ENCODE data around the gene MIF4GD. TPM values are rescaled to one million over a fixed set of nuclear protein-coding genes. Genes with fewer than 3 reads are reported as not detected.

The MIF4GD gene
- total RNA-seq, 1 experiment from 2014 or later: 26.1 TPM

GRCh38 chr17:75231071-75231470, 40.0 kb downstream of the MIF4GD start:
- Mint-ChIP-seq H3K9me3 (no peaks in the 10 kb centered on the region), H3K4me1 (no peaks in the 10 kb centered on the region), H3K27ac (no peak overlapping the region), H3K4me3 (no peak overlapping the region), H3K27me3 (ENCODE audit: low read depth) (no peaks in the 10 kb centered on the region), H3K36me3 (ENCODE audit: insufficient read depth in 1 of 3, low read depth in 3 of 3) (peaks cover 34 to 93% (median 80%) of the 10 kb centered on the region in 3 experiments)
- no peak overlapping the region for H3K27ac ChIP-seq (ENCODE audit: insufficient read length, low read depth, low read length)
- H4K91ac ChIP-seq (ENCODE audit: insufficient read length, low read depth, low read length): no peak overlapping the region
- H4K20me1 ChIP-seq (ENCODE audit: control insufficient read depth, insufficient read depth, insufficient read length): no peaks in the 10 kb centered on the region
- H4K5ac ChIP-seq (ENCODE audit: insufficient read length, low read depth, low read length): no peak overlapping the region
- no peak overlapping the region for H3K4me2 ChIP-seq (ENCODE audit: insufficient read depth, insufficient read length, low read length)
- no peak overlapping the region for H2AFZ ChIP-seq (ENCODE audit: low read length)
- H3K4ac ChIP-seq (ENCODE audit: low read depth, low read length): no peak overlapping the region
- no CpG with 5 or more reads among the region's 8 CpGs for WGBS (ENCODE audit: extremely low coverage, insufficient read length, low lambda C conversion rate)
- DNase-seq: no peak
- H3K56ac ChIP-seq (ENCODE audit: insufficient read length, low read depth, low read length): no peak overlapping the region
- H2BK20ac ChIP-seq (ENCODE audit: low read depth, low read length, poor library complexity, severe bottlenecking): no peak overlapping the region
- H3K23me2 ChIP-seq (ENCODE audit: insufficient read length, low read depth, low read length, poor library complexity, severe bottlenecking): no peaks in the 10 kb centered on the region
- H3K18ac ChIP-seq (ENCODE audit: insufficient read length, low read depth, low read length): no peak overlapping the region
- H2AK5ac ChIP-seq (ENCODE audit: insufficient read length, low read length): no peak overlapping the region
- H2BK15ac ChIP-seq (ENCODE audit: low read depth, low read length): no peak overlapping the region
- H3K4me1 ChIP-seq (ENCODE audit: insufficient read depth, low read length): no peaks in the 10 kb centered on the region
- no peak overlapping the region for H3T11ph ChIP-seq (ENCODE audit: low read length)
- H3K79me1 ChIP-seq (ENCODE audit: insufficient read depth, low read depth, low read length, poor library complexity, severe bottlenecking): no peaks in the 10 kb centered on the region
- no peaks in the 10 kb centered on the region for H3K9me3 ChIP-seq (ENCODE audit: control insufficient read depth, low read depth, low read length)
- no peak overlapping the region for H3K23ac ChIP-seq (ENCODE audit: insufficient read length, low read depth, low read length)
- H3K79me2 ChIP-seq (ENCODE audit: insufficient read depth, low read length): no peaks in the 10 kb centered on the region
- no peak overlapping the region for H3K9ac ChIP-seq (ENCODE audit: extremely low read depth, insufficient read length, low read length)
- no peak overlapping the region for H3K14ac ChIP-seq (ENCODE audit: insufficient read depth, low read length)
- H4K8ac ChIP-seq (replicated peaks; ENCODE audit: insufficient read length, low read depth, low read length): no peak overlapping the region
- no peak overlapping the region for H2BK12ac ChIP-seq (ENCODE audit: insufficient read length, low read depth, low read length)
- H2BK120ac ChIP-seq (ENCODE audit: low read depth, low read length, poor library complexity, severe bottlenecking): no peak overlapping the region
- TF ChIP-seq CTCF (conservative IDR thresholded peaks at IDR 0.05): no peak
- H3K27me3 ChIP-seq (ENCODE audit: insufficient read depth, low read length): no peaks in the 10 kb centered on the region
- H2BK5ac ChIP-seq (ENCODE audit: insufficient read length, low read length): no peak overlapping the region

All from H9 (cell line).